DMS153 treated with DMSO at 0.1 percent for 48 hours (cell line): Measurements from ENCODE around the gene NOXA1.
"Not testable (repeated sequence)": the region's sequence is repeated elsewhere in the genome, so short reads cannot be mapped to it uniquely, and the experiment has no call there.

ENCODE experiments used
- DNase-seq: peaks from one replicate; lab custom pipeline; 2025; ENCODE audit not compliant: unreplicated experiment; lab: John Stamatoyannopoulos, UW

NOXA1 gene

GRCh38 chr9:137462986-137463930 lies 40.1 kb downstream of the NOXA1 start:
- DNase-seq = no peak

- no peak for DNase-seq
Measured at GRCh38 chr9:137463931-137464290, 40.7 kb downstream of the NOXA1 start.

GRCh38 chr9:137464291-137464999 lies 41.3 kb downstream of the NOXA1 start:
- DNase-seq = no peak

GRCh38 chr9:137465000-137465719 lies 42.0 kb downstream of the NOXA1 start:
- no peak for DNase-seq

- no peak for DNase-seq
Measured at GRCh38 chr9:137465720-137466388, 42.7 kb downstream of the NOXA1 start.

- not testable (repeated sequence) for DNase-seq
Measured at GRCh38 chr9:137466389-137467085, 43.3 kb downstream of the NOXA1 start.

- no peak for DNase-seq
Measured at GRCh38 chr9:137467161-137467581, 44.0 kb downstream of the NOXA1 start.

- no peak for DNase-seq
Measured at GRCh38 chr9:137467896-137468295, 44.7 kb downstream of the NOXA1 start.

GRCh38 chr9:137470785-137471184 lies 47.6 kb downstream of the NOXA1 start:
- no peak for DNase-seq

- DNase-seq = no peak
Measured at GRCh38 chr9:137474271-137474670, 51.1 kb downstream of the NOXA1 start.

- no peak for DNase-seq
Measured at GRCh38 chr9:137475666-137476065, 52.5 kb downstream of the NOXA1 start.

GRCh38 chr9:137476856-137477255 lies 53.7 kb downstream of the NOXA1 start:
- no peak for DNase-seq

- DNase-seq = no peak
Measured at GRCh38 chr9:137477778-137478612, 54.8 kb downstream of the NOXA1 start.

- no peak for DNase-seq
Measured at GRCh38 chr9:137478613-137478961, 55.4 kb downstream of the NOXA1 start.

- no peak for DNase-seq
Measured at GRCh38 chr9:137478962-137479861, 56.0 kb downstream of the NOXA1 start.

- no peak for DNase-seq
Measured at GRCh38 chr9:137479892-137480685, 56.9 kb downstream of the NOXA1 start.
